Kidney epithelial cell (primary cell): ENCODE results near the gene DBNL. TPM values are rescaled to one million over a fixed set of nuclear protein-coding genes. Genes with fewer than 3 reads are reported as not detected.

Source experiments
- DNase-seq: peaks from one replicate; pipeline ENCODE4 v3.0.0-alpha.2; 2010; ENCODE audit warnings: low read depth
- H3K27me3 ChIP-seq: 2 replicates; pipeline ENCODE4 v1.6.0; 2011; ENCODE audit warnings: low read length; ENCODE audit not compliant: control insufficient read depth, insufficient read depth
- H3K36me3 ChIP-seq: 2 replicates; pipeline ENCODE4 v1.5.1; 2011; ENCODE audit warnings: low read length; ENCODE audit not compliant: control insufficient read depth, insufficient read depth
- H3K4me3 ChIP-seq: 2 replicates; pipeline ENCODE4 v1.5.1; 2011; ENCODE audit warnings: low read depth, mild to moderate bottlenecking, control low read depth, low read length
- total RNA-seq: library from RNA; depleted of rRNA; stranded (reverse); fragments of >200 nt; gene quantifications from 2 replicates; pipeline ENCODE4 v1.2.3, GENCODE V29; 2015
- TF ChIP-seq, protein P1 (sequence below): IDR thresholded peaks from 2 replicates; pipeline ENCODE4 v1.5.1; 2011; ENCODE audit warnings: mild to moderate bottlenecking, moderate library complexity, low read length, control low read depth, inconsistent platforms; ENCODE audit not compliant: insufficient read depth, poor library complexity, severe bottlenecking

Gene DBNL
- total RNA-seq, 1 donor from 2014 or later = 120 TPM

DNA sequence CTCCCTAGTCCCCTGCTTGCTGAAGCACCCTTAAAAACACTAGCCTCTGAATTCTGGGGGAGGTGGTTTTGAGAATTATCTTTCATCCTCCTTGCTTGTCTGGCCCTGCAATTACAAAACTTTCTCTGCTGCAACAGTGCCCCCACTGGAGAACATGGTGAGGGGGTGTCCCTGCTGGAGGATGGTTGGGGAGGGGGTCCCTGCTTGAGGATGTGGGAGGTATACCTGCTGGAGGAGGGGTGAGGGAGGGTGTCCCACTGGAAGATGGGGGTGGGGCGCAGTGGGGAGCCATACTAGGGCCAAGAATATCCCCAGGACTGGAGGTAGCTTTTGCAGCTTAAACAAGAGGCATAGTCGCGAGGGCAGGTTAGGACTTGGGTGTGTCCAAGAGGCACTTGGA, 41.0 kb downstream of the DBNL start:
- Histone ChIP-seq H3K36me3 (no peaks in the 10 kb centered on the region), H3K4me3 (no peak overlapping the region), H3K27me3 (no peaks in the 10 kb centered on the region)
- DNase-seq = no peak
- TF ChIP-seq, protein P1, sequence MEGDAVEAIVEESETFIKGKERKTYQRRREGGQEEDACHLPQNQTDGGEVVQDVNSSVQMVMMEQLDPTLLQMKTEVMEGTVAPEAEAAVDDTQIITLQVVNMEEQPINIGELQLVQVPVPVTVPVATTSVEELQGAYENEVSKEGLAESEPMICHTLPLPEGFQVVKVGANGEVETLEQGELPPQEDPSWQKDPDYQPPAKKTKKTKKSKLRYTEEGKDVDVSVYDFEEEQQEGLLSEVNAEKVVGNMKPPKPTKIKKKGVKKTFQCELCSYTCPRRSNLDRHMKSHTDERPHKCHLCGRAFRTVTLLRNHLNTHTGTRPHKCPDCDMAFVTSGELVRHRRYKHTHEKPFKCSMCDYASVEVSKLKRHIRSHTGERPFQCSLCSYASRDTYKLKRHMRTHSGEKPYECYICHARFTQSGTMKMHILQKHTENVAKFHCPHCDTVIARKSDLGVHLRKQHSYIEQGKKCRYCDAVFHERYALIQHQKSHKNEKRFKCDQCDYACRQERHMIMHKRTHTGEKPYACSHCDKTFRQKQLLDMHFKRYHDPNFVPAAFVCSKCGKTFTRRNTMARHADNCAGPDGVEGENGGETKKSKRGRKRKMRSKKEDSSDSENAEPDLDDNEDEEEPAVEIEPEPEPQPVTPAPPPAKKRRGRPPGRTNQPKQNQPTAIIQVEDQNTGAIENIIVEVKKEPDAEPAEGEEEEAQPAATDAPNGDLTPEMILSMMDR = peak; percentile 9

- Histone ChIP-seq H3K4me3 (no peak overlapping the region), H3K27me3 (no peaks in the 10 kb centered on the region), H3K36me3 (no peaks in the 10 kb centered on the region)
- TF ChIP-seq, protein P1 = no peak
- DNase-seq = no peak
These were observed 42.1 kb downstream of the DBNL start for GRCh38 chr7:44086627-44087026.

- no peaks in the 10 kb centered on the region for H3K27me3 ChIP-seq
- no peak overlapping the region for H3K4me3 ChIP-seq
- no peak for DNase-seq
- TF ChIP-seq, protein P1 = no peak
- no peaks in the 10 kb centered on the region for H3K36me3 ChIP-seq
These were observed 43.7 kb downstream of the DBNL start for GRCh38 chr7:44087911-44088838.

GRCh38 chr7:44093102-44093641, 48.7 kb downstream of the DBNL start:
- H3K27me3 ChIP-seq = no peaks in the 10 kb centered on the region
- DNase-seq = no peak
- TF ChIP-seq, protein P1 = no peak

GRCh38 chr7:44094365-44094764, 49.9 kb downstream of the DBNL start:
- H3K4me3 ChIP-seq = no peak overlapping the region
- no peaks in the 10 kb centered on the region for H3K36me3 ChIP-seq
- no peaks in the 10 kb centered on the region for H3K27me3 ChIP-seq
- no peak for DNase-seq
- TF ChIP-seq, protein P1 = no peak

More at GRCh38 chr7:44093102-44093641, 48.7 kb downstream of the DBNL start:
- H3K36me3 ChIP-seq = no peaks in the 10 kb centered on the region
- no peak overlapping the region for H3K4me3 ChIP-seq
